Thymus (tissue), 11 donors: ENCODE data around the gene PRKCA. TPM values are rescaled to one million over a fixed set of nuclear protein-coding genes. Genes with fewer than 3 reads are reported as not detected.
"Not testable (repeated sequence)": the region's sequence is repeated elsewhere in the genome, so short reads cannot be mapped to it uniquely, and the experiment has no call there.

Experiments
- DNase-seq, 9 donors: peaks; one replicate each; pipeline ENCODE4 v3.0.0-alpha.2; 2013; ENCODE audit warnings: low spot score in 9 of 9, low read depth in 6 of 9, missing footprints in 1 of 9
- H3K27ac ChIP-seq, 2 donors: one replicate each; pipeline ENCODE4 v1.5.1; 2013; ENCODE audit warnings: control low read depth in 1 of 2, low read depth in 1 of 2, low read length in 1 of 2, mild to moderate bottlenecking in 1 of 2, moderate library complexity in 1 of 2
- H3K27me3 ChIP-seq, 2 donors: one replicate each; pipeline ENCODE4 v1.5.1; 2013; ENCODE audit warnings: low read length in 1 of 2; ENCODE audit not compliant: control insufficient read depth in 2 of 2, insufficient read depth in 1 of 2
- H3K36me3 ChIP-seq, 2 donors: one replicate each; pipeline ENCODE4 v1.5.1; 2013; ENCODE audit warnings: low read length in 1 of 2, mild to moderate bottlenecking in 1 of 2, moderate library complexity in 1 of 2; ENCODE audit not compliant: control insufficient read depth in 2 of 2, insufficient read depth in 2 of 2
- H3K4me1 ChIP-seq, 2 donors: one replicate each; pipeline ENCODE4 v1.5.1; 2013; ENCODE audit warnings: low read length in 2 of 2; ENCODE audit not compliant: control insufficient read depth in 2 of 2, insufficient read depth in 2 of 2
- H3K4me3 ChIP-seq, 2 donors: one replicate each; pipeline ENCODE4 v1.5.1; 2013; ENCODE audit warnings: low read length in 2 of 2, control low read depth in 1 of 2, mild to moderate bottlenecking in 1 of 2
- H3K9me3 ChIP-seq, 2 donors: one replicate each; pipeline ENCODE4 v1.5.1; 2013; ENCODE audit warnings: low read length in 1 of 2, mild to moderate bottlenecking in 1 of 2; ENCODE audit not compliant: control insufficient read depth in 2 of 2, insufficient read depth in 1 of 2
- WGBS: extraction: QIAGEN DNeasy Blood & Tissue Kit; methylation state at CpG from one replicate; pipeline ENCODE4 v1.1.7; 2013; 5-methylcytosine and 5-hydroxymethylcytosine counted together
- polyA plus RNA-seq: library from polyadenylated mRNA; stranded (reverse); fragments of 200-250 nt; gene quantifications from one replicate; pipeline ENCODE4 v1.2.3, GENCODE V29; 2013
- total RNA-seq: library from RNA; stranded (reverse); fragments of 120-200 nt; gene quantifications from one replicate; pipeline ENCODE4 v1.2.4, GENCODE V29; 2013
- donor health status: healthy.

Gene PRKCA
- total and polyA plus RNA-seq, 2 donors = 2.7 to 3.2 TPM

DNA sequence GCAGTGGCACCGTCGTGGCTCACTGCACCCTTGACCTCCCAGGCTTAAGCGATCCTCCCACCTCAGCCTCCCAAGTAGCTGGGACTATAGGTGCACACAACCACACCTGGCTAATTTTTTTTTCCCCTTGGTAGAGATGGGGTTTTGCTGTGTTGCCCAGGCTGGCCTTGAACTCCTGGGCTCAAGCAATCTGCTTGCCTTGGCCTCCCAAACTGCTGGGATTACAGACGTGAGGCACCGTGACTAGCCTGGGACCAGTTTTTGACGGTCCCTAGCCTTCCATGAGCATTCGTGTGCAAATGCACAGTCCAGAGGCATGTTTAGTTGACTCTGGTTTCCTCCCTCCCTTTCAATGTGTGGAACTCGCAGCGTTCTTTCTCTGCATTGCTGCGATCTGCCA is 48.2 kb downstream of the PRKCA start:
- H3K27ac ChIP-seq, H3K9me3 ChIP-seq, H3K36me3 ChIP-seq, H3K4me3 ChIP-seq, H3K4me1 ChIP-seq, H3K27me3 ChIP-seq, DNase-seq: not testable (repeated sequence)
- 97% methylated on average over 10 of the region's 10 CpGs for WGBS

DNA sequence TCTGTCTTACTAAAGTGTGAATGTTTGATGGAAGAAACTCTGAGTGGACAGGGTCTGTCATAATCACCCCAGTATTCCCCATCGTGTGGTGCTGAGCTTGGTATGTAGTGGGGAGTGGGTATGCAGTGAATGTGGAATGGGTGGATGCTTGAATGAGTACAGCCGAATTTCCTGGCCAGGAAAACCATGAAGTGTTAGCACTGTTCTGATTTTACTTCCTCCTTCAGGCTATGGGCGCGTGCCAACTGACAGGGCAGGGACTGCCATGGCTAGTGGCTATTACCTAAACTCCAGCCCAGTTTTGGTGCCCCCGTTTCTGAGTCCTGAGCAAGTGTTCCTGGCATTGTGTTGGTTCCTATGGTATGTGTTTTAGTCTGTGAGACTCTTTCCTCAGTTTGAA is 48.6 kb downstream of the PRKCA start:
- no peaks in the 10 kb centered on the region for H3K36me3 ChIP-seq
- H3K27ac ChIP-seq = no peak overlapping the region
- WGBS = 91% methylated on average over 5 of the region's 5 CpGs
- no peak overlapping the region for H3K4me3 ChIP-seq
- no peaks in the 10 kb centered on the region for H3K27me3 ChIP-seq
- no peaks in the 10 kb centered on the region for H3K9me3 ChIP-seq
- no peak for DNase-seq
- peaks cover 0 to 8% of the 10 kb centered on the region in 2 donors for H3K4me1 ChIP-seq

DNA sequence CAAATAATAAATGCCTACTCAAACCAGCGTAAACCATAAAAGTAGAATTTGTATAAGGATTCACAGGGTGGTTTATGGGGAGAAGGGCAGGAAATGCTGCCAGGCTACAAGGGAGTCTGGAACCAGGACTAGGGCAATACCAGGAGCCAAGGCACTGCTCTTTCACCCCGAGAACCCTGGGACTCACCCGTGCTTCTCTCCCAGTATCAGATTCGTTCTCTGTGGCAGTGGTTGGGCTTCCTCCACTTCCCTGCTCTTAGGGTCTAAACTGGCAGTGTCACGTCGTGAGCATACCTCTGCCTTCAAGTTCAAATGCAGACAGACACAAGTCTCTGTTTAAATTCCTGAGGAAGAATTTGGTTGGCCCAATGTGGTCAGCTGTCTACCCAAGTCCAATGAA is 49.3 kb downstream of the PRKCA start:
- Histone ChIP-seq H3K27ac (no peak overlapping the region), H3K36me3 (no peaks in the 10 kb centered on the region), H3K27me3 (no peaks in the 10 kb centered on the region), H3K4me3 (no peak overlapping the region), H3K9me3 (no peaks in the 10 kb centered on the region), H3K4me1 (peaks cover 0 to 8% of the 10 kb centered on the region in 2 donors)
- no peak for DNase-seq
- WGBS = 97% methylated on average over 6 of the region's 6 CpGs

DNA sequence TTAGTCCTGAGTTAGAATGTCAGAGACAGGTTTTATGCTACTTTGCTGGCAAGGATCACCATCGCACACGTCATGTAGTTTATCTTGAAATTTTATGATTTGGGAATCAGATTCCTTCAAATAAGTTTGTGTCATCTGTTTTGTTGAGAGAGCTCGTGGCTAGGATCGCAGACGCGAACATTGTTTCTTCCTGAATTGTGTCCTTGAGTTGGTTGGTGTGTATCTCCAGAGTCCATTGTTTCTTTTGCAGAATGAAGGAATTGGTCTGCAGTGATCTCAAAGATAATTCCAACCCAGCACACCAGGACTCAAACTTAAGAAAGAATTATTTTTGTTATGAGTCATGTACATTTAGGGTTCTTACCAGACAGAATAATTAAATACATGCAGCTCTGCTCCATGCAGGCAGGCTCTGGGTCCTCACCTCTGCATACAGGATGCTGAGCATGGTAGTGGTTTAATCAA is 51.6 kb downstream of the PRKCA start:
- Histone ChIP-seq H3K9me3 (no peaks in the 10 kb centered on the region), H3K4me3 (no peak overlapping the region), H3K36me3 (no peaks in the 10 kb centered on the region), H3K4me1 (peaks cover 0 to 8% of the 10 kb centered on the region in 2 donors), H3K27ac (no peak overlapping the region), H3K27me3 (no peaks in the 10 kb centered on the region)
- no peak for DNase-seq
- 95% methylated on average over 6 of the region's 6 CpGs for WGBS

DNA sequence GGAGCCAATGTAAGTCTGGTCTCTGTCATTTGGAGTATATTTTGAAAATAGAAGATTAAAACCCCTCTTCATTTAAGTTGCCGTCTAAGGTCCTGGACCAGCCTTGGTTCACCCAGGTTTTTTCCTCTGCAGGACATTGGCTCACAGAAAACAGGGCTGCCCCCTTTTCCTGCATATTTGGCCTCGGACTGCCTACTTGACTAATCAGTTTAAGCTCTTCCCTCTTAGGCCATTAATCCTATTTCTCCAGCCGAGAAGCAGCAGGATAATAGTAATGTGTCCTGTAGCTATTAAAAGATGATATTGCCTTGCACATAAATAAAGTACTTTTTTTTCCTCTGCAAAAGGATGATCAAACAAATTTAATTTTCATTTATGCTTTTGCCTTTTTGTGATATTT is 52.1 kb downstream of the PRKCA start:
- no peak for DNase-seq
- Histone ChIP-seq H3K27ac (no peak overlapping the region), H3K27me3 (no peaks in the 10 kb centered on the region), H3K36me3 (no peaks in the 10 kb centered on the region), H3K4me1 (peaks cover 0 to 5% of the 10 kb centered on the region in 2 donors), H3K4me3 (no peak overlapping the region), H3K9me3 (no peaks in the 10 kb centered on the region)
- 96% methylated on average over 3 of the region's 3 CpGs for WGBS

DNA sequence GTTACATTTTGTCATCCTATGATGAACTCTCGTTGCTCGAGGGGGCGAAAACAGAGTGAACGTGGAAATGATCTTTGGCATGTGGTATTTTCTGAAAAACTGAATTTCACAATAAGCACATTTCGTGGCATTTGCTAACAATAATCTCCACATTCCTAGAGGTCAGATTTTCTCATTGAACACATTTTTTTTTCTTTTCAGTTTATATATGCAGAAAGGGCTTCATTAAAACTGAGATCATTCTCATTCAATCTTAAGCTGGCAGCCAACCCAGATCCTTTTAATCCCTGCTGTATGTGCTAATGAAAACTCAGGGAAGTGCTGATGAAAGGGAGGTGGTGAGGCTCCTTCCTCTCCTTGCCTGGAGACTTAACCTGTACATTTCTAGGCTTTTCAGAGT is 52.6 kb downstream of the PRKCA start:
- 95% methylated on average over 5 of the region's 5 CpGs for WGBS
- Histone ChIP-seq H3K9me3 (no peaks in the 10 kb centered on the region), H3K4me1 (peaks cover 0 to 5% of the 10 kb centered on the region in 2 donors), H3K27me3 (no peaks in the 10 kb centered on the region), H3K27ac (no peak overlapping the region), H3K4me3 (no peak overlapping the region), H3K36me3 (no peaks in the 10 kb centered on the region)
- DNase-seq = no peak

DNA sequence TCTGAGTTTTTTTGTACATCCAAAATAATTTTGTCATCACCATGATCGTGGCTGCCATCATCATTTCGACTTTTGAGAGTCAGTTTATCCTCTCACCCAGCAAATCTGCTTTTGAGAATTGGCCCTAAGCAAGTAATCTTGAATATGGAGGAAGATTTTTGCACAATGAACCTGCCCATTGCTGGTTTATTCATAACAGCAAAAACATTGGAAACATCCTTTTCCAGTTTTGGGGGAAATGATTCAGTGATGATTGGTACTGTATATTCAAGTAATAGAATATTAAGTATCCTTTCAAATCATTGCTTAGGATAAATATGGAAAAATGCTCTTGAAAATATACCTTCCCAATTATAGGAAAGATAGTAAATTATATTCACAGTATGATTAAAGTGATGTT is 53.1 kb downstream of the PRKCA start:
- no peaks in the 10 kb centered on the region for H3K27me3 ChIP-seq
- 91% methylated on average over 2 of the region's 2 CpGs for WGBS
- DNase-seq = no peak
- no peaks in the 10 kb centered on the region for H3K36me3 ChIP-seq
- peaks cover 0 to 5% of the 10 kb centered on the region in 2 donors for H3K4me1 ChIP-seq
- H3K9me3 ChIP-seq = no peaks in the 10 kb centered on the region
- no peak overlapping the region for H3K27ac ChIP-seq
- H3K4me3 ChIP-seq = no peak overlapping the region

DNA sequence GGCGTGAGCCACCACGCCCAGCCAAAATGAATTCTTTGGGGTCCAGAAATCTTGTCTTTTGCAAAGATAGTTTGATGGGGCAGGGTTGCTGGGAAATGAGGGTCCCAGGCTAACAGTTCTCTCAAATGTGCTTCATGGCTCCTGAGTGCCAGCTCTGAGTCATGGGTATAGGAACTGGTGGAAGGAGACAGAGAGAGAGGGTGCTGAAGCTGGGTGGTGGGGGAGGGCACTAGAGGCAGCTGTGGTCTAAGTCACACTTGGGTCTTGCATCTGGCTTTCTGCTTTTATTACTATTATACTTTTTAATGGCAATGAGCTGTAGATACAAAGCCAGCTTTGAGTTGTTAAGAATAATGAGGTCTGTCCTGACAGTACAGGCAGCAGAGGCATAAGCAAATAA is 54.6 kb downstream of the PRKCA start:
- 98% methylated on average over 2 of the region's 2 CpGs for WGBS
- Histone ChIP-seq H3K9me3 (no peaks in the 10 kb centered on the region), H3K4me3 (no peak overlapping the region), H3K4me1 (peaks cover 0 to 2% of the 10 kb centered on the region in 2 donors), H3K36me3 (no peaks in the 10 kb centered on the region), H3K27me3 (no peaks in the 10 kb centered on the region), H3K27ac (no peak overlapping the region)
- no peak for DNase-seq

DNA sequence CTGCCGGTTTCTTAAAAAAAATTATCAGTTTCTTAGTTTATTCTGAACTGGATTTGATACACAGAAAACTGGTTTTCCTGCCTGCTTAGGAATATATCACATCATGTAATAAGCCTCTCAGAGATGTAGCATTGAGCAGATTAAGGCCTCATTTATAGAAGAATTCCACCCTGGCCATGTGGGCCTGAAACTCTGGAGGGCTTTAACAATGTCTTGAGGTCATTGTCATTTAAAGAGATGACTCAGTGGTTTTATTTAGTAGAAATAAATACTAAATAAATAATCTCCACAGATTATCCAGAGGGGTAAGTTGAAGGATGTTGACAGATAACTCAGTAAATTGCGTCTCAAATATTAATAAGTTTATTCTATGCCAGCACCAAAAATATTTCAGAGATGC is 56.9 kb downstream of the PRKCA start:
- 95% methylated on average over 2 of the region's 2 CpGs for WGBS
- Histone ChIP-seq H3K4me1 (peaks cover 0 to under 1% of the 10 kb centered on the region in 2 donors), H3K9me3 (no peaks in the 10 kb centered on the region), H3K27me3 (no peaks in the 10 kb centered on the region), H3K27ac (no peak overlapping the region), H3K36me3 (no peaks in the 10 kb centered on the region), H3K4me3 (no peak overlapping the region)
- DNase-seq = no peak
